Placental pericyte (primary cell): ENCODE results near the gene LRP1B. TPM values are rescaled to one million over a fixed set of nuclear protein-coding genes. Genes with fewer than 3 reads are reported as not detected.

Source experiments
- small RNA-seq: library from RNA; depleted of rRNA; stranded (forward); fragments of <200 nt; gene quantifications from one replicate; pipeline ENCODE3, GENCODE V24; 2012; ENCODE audit warnings: low replicate concordance
- total RNA-seq: library from RNA; depleted of rRNA; stranded (reverse); fragments of >200 nt; gene quantifications from 2 replicates; pipeline ENCODE4 v1.2.3, GENCODE V29; 2012

LRP1B gene
- under 0.01 and 0.29 TPM in 2 replicates for total RNA-seq

GRCh38 chr2:142131010-142131669, at the start of gene LRP1B:
Gene LRP1B (minus strand): TSS chr2:142131016. CDS start chr2:142130729, 287 bp downstream.

Small RNAs within 50 kb of the gene (small RNA-seq; reads per million reads assigned to genes)
- gene AC068287.1 = not detected
- gene MTCO1P44 = not detected
- gene RF00019 = not detected
- gene RF02271 = not detected
- gene RNU6-904P = not detected
